HL-60 (cell line): ENCODE data around the gene PSMD4.

ENCODE experiments used
- DNase-seq, 2 experiments: peaks; one replicate each; pipeline ENCODE4 v3.0.0-alpha.2; 2010 to 2020; ENCODE audit warnings: low read depth in 1 of 2, low spot score in 1 of 2
- H3K27ac ChIP-seq: fragments of 250-450 bp; sonication (Bioruptor Pico); replicated peaks from 2 replicates; pipeline ENCODE4 v1.5.1; 2020; ENCODE audit warnings: mild to moderate bottlenecking, moderate library complexity
- H3K27me3 ChIP-seq: fragments of 250-450 bp; sonication (Bioruptor Pico); 2 replicates; pipeline ENCODE4 v1.5.1; 2021; ENCODE audit warnings: mild to moderate bottlenecking, moderate library complexity; ENCODE audit not compliant: insufficient read depth, poor library complexity, severe bottlenecking
- H3K4me3 ChIP-seq: replicated peaks from 2 replicates; pipeline ENCODE4 v1.5.1; 2011; ENCODE audit warnings: mild to moderate bottlenecking, control low read depth, low read length; ENCODE audit not compliant: insufficient read depth
- GABPA ChIP-seq: IDR thresholded peaks from 2 replicates; pipeline ENCODE4 v1.6.1; 2012; ENCODE audit warnings: low read depth
- POLR2AphosphoS5 ChIP-seq: IDR thresholded peaks from 2 replicates; pipeline ENCODE4 v1.6.1; 2012; ENCODE audit warnings: low read depth
- SPI1 ChIP-seq: IDR thresholded peaks from 2 replicates; pipeline ENCODE4 v1.6.1; 2012; ENCODE audit warnings: low read depth, mild to moderate bottlenecking, borderline replicate concordance
- TF ChIP-seq, protein P1 (sequence below): IDR thresholded peaks from 2 replicates; pipeline ENCODE4 v1.6.1; 2012; ENCODE audit warnings: low read depth; ENCODE audit not compliant: insufficient replicate concordance
- TF ChIP-seq, protein P2 (sequence below): IDR thresholded peaks from one replicate; pipeline ENCODE4 v1.5.1; 2011; ENCODE audit warnings: low read length, control low read depth, inconsistent platforms; ENCODE audit not compliant: insufficient read depth

The PSMD4 gene

DNA sequence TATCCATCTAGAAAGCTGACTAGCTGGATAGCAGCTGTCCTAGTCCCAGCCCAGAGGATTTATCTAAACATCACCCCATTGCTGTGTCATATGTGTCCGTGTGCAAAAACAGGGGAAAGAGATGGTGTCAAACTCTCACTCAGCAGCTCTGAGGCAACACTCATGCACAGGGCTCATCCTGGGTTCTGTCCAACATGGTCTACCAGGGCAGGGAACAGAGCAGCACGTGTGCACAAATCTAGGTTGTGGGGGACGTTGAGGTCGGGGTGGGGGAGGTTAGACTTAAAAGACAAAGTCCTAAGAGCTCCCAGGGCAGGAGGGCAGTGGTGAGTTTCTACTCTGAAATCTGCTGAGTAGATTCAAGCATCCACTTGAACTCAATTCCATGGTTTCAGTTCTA is 56.5 kb downstream of the PSMD4 start:
- Histone ChIP-seq H3K4me3 (no peak overlapping the region), H3K27ac (no peak overlapping the region), H3K27me3 (no peaks in the 10 kb centered on the region)
- TF ChIP-seq GABPA (no peak), SPI1 (no peak), POLR2AphosphoS5 (no peak)
- TF ChIP-seq, protein P1, sequence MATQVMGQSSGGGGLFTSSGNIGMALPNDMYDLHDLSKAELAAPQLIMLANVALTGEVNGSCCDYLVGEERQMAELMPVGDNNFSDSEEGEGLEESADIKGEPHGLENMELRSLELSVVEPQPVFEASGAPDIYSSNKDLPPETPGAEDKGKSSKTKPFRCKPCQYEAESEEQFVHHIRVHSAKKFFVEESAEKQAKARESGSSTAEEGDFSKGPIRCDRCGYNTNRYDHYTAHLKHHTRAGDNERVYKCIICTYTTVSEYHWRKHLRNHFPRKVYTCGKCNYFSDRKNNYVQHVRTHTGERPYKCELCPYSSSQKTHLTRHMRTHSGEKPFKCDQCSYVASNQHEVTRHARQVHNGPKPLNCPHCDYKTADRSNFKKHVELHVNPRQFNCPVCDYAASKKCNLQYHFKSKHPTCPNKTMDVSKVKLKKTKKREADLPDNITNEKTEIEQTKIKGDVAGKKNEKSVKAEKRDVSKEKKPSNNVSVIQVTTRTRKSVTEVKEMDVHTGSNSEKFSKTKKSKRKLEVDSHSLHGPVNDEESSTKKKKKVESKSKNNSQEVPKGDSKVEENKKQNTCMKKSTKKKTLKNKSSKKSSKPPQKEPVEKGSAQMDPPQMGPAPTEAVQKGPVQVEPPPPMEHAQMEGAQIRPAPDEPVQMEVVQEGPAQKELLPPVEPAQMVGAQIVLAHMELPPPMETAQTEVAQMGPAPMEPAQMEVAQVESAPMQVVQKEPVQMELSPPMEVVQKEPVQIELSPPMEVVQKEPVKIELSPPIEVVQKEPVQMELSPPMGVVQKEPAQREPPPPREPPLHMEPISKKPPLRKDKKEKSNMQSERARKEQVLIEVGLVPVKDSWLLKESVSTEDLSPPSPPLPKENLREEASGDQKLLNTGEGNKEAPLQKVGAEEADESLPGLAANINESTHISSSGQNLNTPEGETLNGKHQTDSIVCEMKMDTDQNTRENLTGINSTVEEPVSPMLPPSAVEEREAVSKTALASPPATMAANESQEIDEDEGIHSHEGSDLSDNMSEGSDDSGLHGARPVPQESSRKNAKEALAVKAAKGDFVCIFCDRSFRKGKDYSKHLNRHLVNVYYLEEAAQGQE: no peak
- TF ChIP-seq, protein P2, sequence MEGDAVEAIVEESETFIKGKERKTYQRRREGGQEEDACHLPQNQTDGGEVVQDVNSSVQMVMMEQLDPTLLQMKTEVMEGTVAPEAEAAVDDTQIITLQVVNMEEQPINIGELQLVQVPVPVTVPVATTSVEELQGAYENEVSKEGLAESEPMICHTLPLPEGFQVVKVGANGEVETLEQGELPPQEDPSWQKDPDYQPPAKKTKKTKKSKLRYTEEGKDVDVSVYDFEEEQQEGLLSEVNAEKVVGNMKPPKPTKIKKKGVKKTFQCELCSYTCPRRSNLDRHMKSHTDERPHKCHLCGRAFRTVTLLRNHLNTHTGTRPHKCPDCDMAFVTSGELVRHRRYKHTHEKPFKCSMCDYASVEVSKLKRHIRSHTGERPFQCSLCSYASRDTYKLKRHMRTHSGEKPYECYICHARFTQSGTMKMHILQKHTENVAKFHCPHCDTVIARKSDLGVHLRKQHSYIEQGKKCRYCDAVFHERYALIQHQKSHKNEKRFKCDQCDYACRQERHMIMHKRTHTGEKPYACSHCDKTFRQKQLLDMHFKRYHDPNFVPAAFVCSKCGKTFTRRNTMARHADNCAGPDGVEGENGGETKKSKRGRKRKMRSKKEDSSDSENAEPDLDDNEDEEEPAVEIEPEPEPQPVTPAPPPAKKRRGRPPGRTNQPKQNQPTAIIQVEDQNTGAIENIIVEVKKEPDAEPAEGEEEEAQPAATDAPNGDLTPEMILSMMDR: no peak
- no peak for DNase-seq

DNA sequence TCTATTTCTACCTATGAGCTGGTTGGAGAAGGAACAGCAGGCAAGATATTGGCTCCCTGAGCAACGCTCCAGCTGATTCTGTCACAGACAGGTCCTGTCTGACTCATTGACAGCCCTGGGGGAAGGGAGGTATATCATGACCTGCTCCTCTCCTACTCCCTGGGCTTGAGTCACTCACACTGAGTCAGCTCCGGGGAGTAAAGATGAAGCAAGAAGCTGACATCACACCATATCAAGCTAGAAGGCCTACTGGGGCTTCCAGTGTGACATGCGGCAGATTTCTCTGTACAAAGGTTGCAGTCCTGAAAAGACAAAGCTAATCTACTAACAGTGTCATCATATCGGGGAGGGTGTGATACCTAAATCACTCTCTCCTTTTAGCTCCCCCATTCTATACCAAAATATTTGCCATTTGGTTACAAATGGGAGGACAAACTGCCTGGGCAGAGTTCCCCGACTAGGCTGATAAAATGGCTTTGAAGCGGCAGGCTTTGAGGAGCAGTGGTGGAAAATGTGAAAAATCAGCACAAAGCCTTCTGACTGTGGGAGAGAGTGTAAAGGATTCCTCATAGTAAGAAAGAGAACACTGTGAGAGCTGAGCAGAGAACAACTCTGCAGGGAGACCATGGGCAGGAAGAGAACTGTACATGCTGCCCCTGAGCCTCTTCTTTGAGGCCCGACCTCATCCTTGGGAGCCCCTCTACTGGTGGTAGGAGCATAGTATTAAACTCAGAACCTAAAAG is 57.2 kb downstream of the PSMD4 start:
- no peaks in the 10 kb centered on the region for H3K27me3 ChIP-seq
- TF ChIP-seq, protein P2: no peak
- TF ChIP-seq POLR2AphosphoS5: no peak; the same call in 1 of the 2 replicates
- no peak for TF ChIP-seq SPI1
- TF ChIP-seq, protein P1: no peak
- TF ChIP-seq GABPA: no peak
- H3K27ac ChIP-seq: no peak overlapping the region; the same call in 1 of the 2 replicates
- peak; percentile 89 to 93 for DNase-seq
- H3K4me3 ChIP-seq: no peak overlapping the region

DNA sequence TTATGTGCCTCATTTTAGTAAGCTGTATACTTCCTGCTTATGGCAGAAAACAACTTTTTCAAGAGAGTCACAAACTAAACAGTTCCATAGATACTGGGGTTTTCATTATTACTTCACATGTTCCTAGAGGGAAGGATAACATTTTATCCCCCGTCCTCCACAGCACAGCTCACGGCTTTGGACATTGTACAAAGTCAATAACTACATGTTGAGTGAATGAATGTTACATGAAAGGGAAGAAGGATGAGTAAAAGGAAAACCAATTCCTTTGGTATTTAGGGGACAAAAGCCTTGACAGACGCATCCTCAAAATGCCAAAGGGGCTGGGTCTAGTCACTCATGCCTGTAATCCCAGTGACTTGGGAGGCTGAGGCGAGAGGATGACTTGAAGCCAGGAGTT is 57.9 kb downstream of the PSMD4 start:
- H3K27ac ChIP-seq: no peak overlapping the region
- no peak for TF ChIP-seq POLR2AphosphoS5
- TF ChIP-seq GABPA: no peak
- TF ChIP-seq, protein P2: no peak
- TF ChIP-seq, protein P1: no peak
- TF ChIP-seq SPI1: no peak
- no peak overlapping the region for H3K4me3 ChIP-seq
- no peaks in the 10 kb centered on the region for H3K27me3 ChIP-seq
- DNase-seq: no peak
